HUES6 (cell line): ENCODE data around the gene RELCH.

Source experiments
- H3K27ac ChIP-seq: 2 replicates; pipeline ENCODE4 v1.7.0; 2013; ENCODE audit warnings: low read depth, mild to moderate bottlenecking, low read length, inconsistent platforms
- H3K27me3 ChIP-seq: 2 replicates; pipeline ENCODE4 v1.6.1; 2013; ENCODE audit warnings: low read length; ENCODE audit not compliant: control insufficient read depth, insufficient read depth
- H3K36me3 ChIP-seq: 2 replicates; pipeline ENCODE4 v1.6.1; 2013; ENCODE audit warnings: low read length; ENCODE audit not compliant: control insufficient read depth, insufficient read depth
- H3K4me1 ChIP-seq: 2 replicates; pipeline ENCODE4 v1.6.1; 2013; ENCODE audit warnings: low read length; ENCODE audit not compliant: control insufficient read depth, insufficient read depth
- H3K4me3 ChIP-seq: 2 replicates; pipeline ENCODE4 v1.5.1; 2013; ENCODE audit warnings: low read depth, low read length
- H3K9ac ChIP-seq: one replicate; pipeline ENCODE4 v1.6.1; 2013; ENCODE audit warnings: mild to moderate bottlenecking, low read length
- H3K9me3 ChIP-seq: 2 replicates; pipeline ENCODE4 v1.6.1; 2013; ENCODE audit warnings: low read depth, low read length; ENCODE audit not compliant: control insufficient read depth, insufficient read depth

The RELCH gene

GRCh38 chr18:62285281-62285680, 98.2 kb downstream of the RELCH start:
- H3K27ac ChIP-seq = no peak overlapping the region
- peaks cover 29% of the 10 kb centered on the region for H3K36me3 ChIP-seq
- no peaks in the 10 kb centered on the region for H3K4me1 ChIP-seq

GRCh38 chr18:62287781-62288664, 101.0 kb downstream of the RELCH start:
- Histone ChIP-seq H3K36me3 (peaks cover 41% of the 10 kb centered on the region), H3K4me1 (no peaks in the 10 kb centered on the region), H3K27me3 (no peaks in the 10 kb centered on the region), H3K4me3 (no peak overlapping the region), H3K9ac (no peak overlapping the region), H3K27ac (no peak overlapping the region), H3K9me3 (no peaks in the 10 kb centered on the region)

More at GRCh38 chr18:62285281-62285680, 98.2 kb downstream of the RELCH start:
- Histone ChIP-seq H3K4me3 (no peak overlapping the region), H3K9ac (no peak overlapping the region), H3K27me3 (no peaks in the 10 kb centered on the region), H3K9me3 (no peaks in the 10 kb centered on the region)

GRCh38 chr18:62288665-62289008, 101.6 kb downstream of the RELCH start:
- Histone ChIP-seq H3K36me3 (peaks cover 38% of the 10 kb centered on the region), H3K9me3 (no peaks in the 10 kb centered on the region), H3K27me3 (no peaks in the 10 kb centered on the region), H3K27ac (no peak overlapping the region), H3K9ac (no peak overlapping the region), H3K4me1 (no peaks in the 10 kb centered on the region), H3K4me3 (no peak overlapping the region)

GRCh38 chr18:62289047-62289446, 102.0 kb downstream of the RELCH start:
- Histone ChIP-seq H3K4me1 (no peaks in the 10 kb centered on the region), H3K4me3 (no peak overlapping the region), H3K9ac (no peak overlapping the region), H3K27me3 (no peaks in the 10 kb centered on the region), H3K9me3 (no peaks in the 10 kb centered on the region), H3K27ac (no peak overlapping the region), H3K36me3 (peaks cover 36% of the 10 kb centered on the region)

GRCh38 chr18:62294073-62294472, 107.0 kb downstream of the RELCH start:
- H3K9me3 ChIP-seq = no peaks in the 10 kb centered on the region
- H3K4me1 ChIP-seq = no peaks in the 10 kb centered on the region
- no peak overlapping the region for H3K9ac ChIP-seq
- no peaks in the 10 kb centered on the region for H3K27me3 ChIP-seq
- no peak overlapping the region for H3K27ac ChIP-seq
- H3K4me3 ChIP-seq = no peak overlapping the region
- peaks cover 27% of the 10 kb centered on the region for H3K36me3 ChIP-seq

GRCh38 chr18:62300359-62300963, 113.4 kb downstream of the RELCH start:
- Histone ChIP-seq H3K9me3 (no peaks in the 10 kb centered on the region), H3K27ac (no peak overlapping the region), H3K9ac (no peak overlapping the region), H3K4me1 (no peaks in the 10 kb centered on the region), H3K4me3 (no peak overlapping the region), H3K27me3 (no peaks in the 10 kb centered on the region), H3K36me3 (peaks cover 28% of the 10 kb centered on the region)

GRCh38 chr18:62301322-62301721, 114.3 kb downstream of the RELCH start:
- no peaks in the 10 kb centered on the region for H3K9me3 ChIP-seq
- peaks cover 28% of the 10 kb centered on the region for H3K36me3 ChIP-seq
- H3K4me1 ChIP-seq = peaks cover 3% of the 10 kb centered on the region; the same call in 1 of the 2 replicates
- H3K4me3 ChIP-seq = no peak overlapping the region
- no peaks in the 10 kb centered on the region for H3K27me3 ChIP-seq
- no peak overlapping the region for H3K27ac ChIP-seq
- no peak overlapping the region for H3K9ac ChIP-seq

- Histone ChIP-seq H3K36me3 (peaks cover 12% of the 10 kb centered on the region), H3K27me3 (no peaks in the 10 kb centered on the region), H3K4me1 (no peaks in the 10 kb centered on the region), H3K9ac (no peak overlapping the region), H3K27ac (no peak overlapping the region), H3K4me3 (no peak overlapping the region), H3K9me3 (no peaks in the 10 kb centered on the region)
Measured at GRCh38 chr18:62312851-62313250, 125.8 kb downstream of the RELCH start.

- Histone ChIP-seq H3K27ac (no peak overlapping the region), H3K4me3 (no peak overlapping the region), H3K36me3 (no peaks in the 10 kb centered on the region), H3K9me3 (no peaks in the 10 kb centered on the region), H3K9ac (no peak overlapping the region), H3K4me1 (peaks cover 11% of the 10 kb centered on the region), H3K27me3 (peaks cover 11% of the 10 kb centered on the region)
Measured at GRCh38 chr18:62318228-62319180, 131.4 kb downstream of the RELCH start.

- no peak overlapping the region for H3K27ac ChIP-seq
- no peak overlapping the region for H3K4me3 ChIP-seq
- H3K9me3 ChIP-seq = no peaks in the 10 kb centered on the region
- peaks cover 24% of the 10 kb centered on the region for H3K4me1 ChIP-seq
- H3K27me3 ChIP-seq = peaks cover 35% of the 10 kb centered on the region
- H3K36me3 ChIP-seq = no peaks in the 10 kb centered on the region
- H3K9ac ChIP-seq = no peak overlapping the region
Measured at GRCh38 chr18:62321201-62321600, 134.1 kb downstream of the RELCH start.
